Stimulated activated naive B cell treated with anti-CD40 and anti-IgM and Interleukin-4, amounts not matched to agents 10 μg/mL and 1 μg/mL and 100 μg/mL, for 72 hours (primary cell): ENCODE results near the gene AZU1.
"Not testable (repeated sequence)": the region's sequence is repeated elsewhere in the genome, so short reads cannot be mapped to it uniquely, and the experiment has no call there.

Source experiments
- ATAC-seq, 2 donors: fragments of 150-1000 bp; cut with Tn5 transposase; replicated peaks; 2 replicates each; pipeline ENCODE4 v1.10.0; 2021; ENCODE audit warnings: moderate library complexity in 1 of 2
- DNase-seq: peaks from one replicate; pipeline ENCODE4 v3.0.0; 2021
- H3K27ac Mint-ChIP-seq: one replicate; pipeline ENCODE4 v1.8.0; 2022; ENCODE audit warnings: mild to moderate bottlenecking, mixed read lengths
- H3K27me3 Mint-ChIP-seq, 2 donors: one replicate each; pipeline ENCODE4 v1.8.0; 2022; ENCODE audit warnings: mixed read lengths in 2 of 2
- H3K36me3 Mint-ChIP-seq, 2 donors: one replicate each; pipeline ENCODE4 v1.8.0; 2022; ENCODE audit warnings: mixed read lengths in 2 of 2, mild to moderate bottlenecking in 1 of 2
- H3K4me1 Mint-ChIP-seq, 2 donors: one replicate each; pipeline ENCODE4 v1.8.0; 2022; ENCODE audit warnings: mixed read lengths in 2 of 2, mild to moderate bottlenecking in 1 of 2
- H3K4me3 Mint-ChIP-seq, 2 donors: one replicate each; pipeline ENCODE4 v1.8.0; 2022; ENCODE audit warnings: mild to moderate bottlenecking in 2 of 2, mixed read lengths in 2 of 2, moderate library complexity in 1 of 2
- H3K9me3 Mint-ChIP-seq, 2 donors: one replicate each; pipeline ENCODE4 v1.8.0; 2022; ENCODE audit warnings: mixed read lengths in 2 of 2, mild to moderate bottlenecking in 1 of 2

Gene AZU1

GRCh38 chr19:824885-825284, 2.8 kb upstream of the AZU1 start:
- no peak for DNase-seq
- Mint-ChIP-seq H3K4me3 (no peak overlapping the region), H3K4me1 (peaks cover 1 to 4% of the 10 kb centered on the region in 2 donors), H3K36me3 (peaks cover 0 to 3% of the 10 kb centered on the region in 2 donors), H3K27ac (no peak overlapping the region), H3K9me3 (no peaks in the 10 kb centered on the region), H3K27me3 (peaks cover 22 to 49% of the 10 kb centered on the region in 2 donors)
- no peak for ATAC-seq

GRCh38 chr19:825897-826644, 1.6 kb upstream of the AZU1 start:
- DNase-seq (no peak), ATAC-seq (no peak)
- Mint-ChIP-seq H3K27ac (no peak overlapping the region), H3K4me1 (peaks cover 1 to 4% of the 10 kb centered on the region in 2 donors), H3K27me3 (peaks cover 27 to 51% of the 10 kb centered on the region in 2 donors), H3K36me3 (peaks cover 0 to 3% of the 10 kb centered on the region in 2 donors), H3K4me3 (no peak overlapping the region), H3K9me3 (no peaks in the 10 kb centered on the region)

- peaks cover 0 to 3% of the 10 kb centered on the region in 2 donors for H3K36me3 Mint-ChIP-seq
- H3K4me3 Mint-ChIP-seq, result no peak overlapping the region
- no peaks in the 10 kb centered on the region for H3K9me3 Mint-ChIP-seq
- ATAC-seq (no peak), DNase-seq (no peak)
- peaks cover 0 to 4% of the 10 kb centered on the region in 2 donors for H3K4me1 Mint-ChIP-seq
- H3K27ac Mint-ChIP-seq, result no peak overlapping the region
- H3K27me3 Mint-ChIP-seq, result peaks cover 27 to 54% of the 10 kb centered on the region in 2 donors
Observed at GRCh38 chr19:827314-827709, 325 bp upstream of the AZU1 start.

GRCh38 chr19:829129-829758, 1.6 kb downstream of the AZU1 start:
- H3K9me3 Mint-ChIP-seq, result no peaks in the 10 kb centered on the region
- H3K36me3 Mint-ChIP-seq, result no peaks in the 10 kb centered on the region
- H3K4me3 Mint-ChIP-seq, result no peak overlapping the region
- H3K4me1 Mint-ChIP-seq, result peaks cover 0 to 4% of the 10 kb centered on the region in 2 donors
- no peak overlapping the region for H3K27ac Mint-ChIP-seq
- ATAC-seq (peak in 1 of 2 donors; percentile 48), DNase-seq (no peak)
- H3K27me3 Mint-ChIP-seq, result peaks cover 15 to 39% of the 10 kb centered on the region in 2 donors

GRCh38 chr19:831407-832369, 4.1 kb downstream of the AZU1 start:
- no peak overlapping the region for H3K27ac Mint-ChIP-seq
- no peaks in the 10 kb centered on the region for H3K36me3 Mint-ChIP-seq
- H3K27me3 Mint-ChIP-seq, result peaks cover 25 to 44% of the 10 kb centered on the region in 2 donors
- ATAC-seq (no peak), DNase-seq (no peak)
- H3K9me3 Mint-ChIP-seq, result no peaks in the 10 kb centered on the region
- no peak overlapping the region for H3K4me3 Mint-ChIP-seq
- H3K4me1 Mint-ChIP-seq, result peaks cover 0 to 4% of the 10 kb centered on the region in 2 donors

- peak overlapping the region; percentile 62 for H3K27ac Mint-ChIP-seq
- H3K9me3 Mint-ChIP-seq, result no peaks in the 10 kb centered on the region
- ATAC-seq, result no peak
Observed at GRCh38 chr19:834216-834615, 6.6 kb downstream of the AZU1 start.

GRCh38 chr19:835210-835810, 7.7 kb downstream of the AZU1 start:
- H3K9me3 Mint-ChIP-seq, result no peaks in the 10 kb centered on the region
- H3K27ac Mint-ChIP-seq, result no peak overlapping the region
- DNase-seq (no peak), ATAC-seq (no peak)
- no peak overlapping the region for H3K4me3 Mint-ChIP-seq
- H3K27me3 Mint-ChIP-seq, result peaks cover 35 to 36% of the 10 kb centered on the region in 2 donors
- no peaks in the 10 kb centered on the region for H3K36me3 Mint-ChIP-seq
- peaks cover 0 to 3% of the 10 kb centered on the region in 2 donors for H3K4me1 Mint-ChIP-seq

More at GRCh38 chr19:834216-834615, 6.6 kb downstream of the AZU1 start:
- no peak for DNase-seq
- peaks cover 36 to 37% of the 10 kb centered on the region in 2 donors for H3K27me3 Mint-ChIP-seq
- no peak overlapping the region for H3K4me3 Mint-ChIP-seq
- no peaks in the 10 kb centered on the region for H3K36me3 Mint-ChIP-seq
- peaks cover 0 to 4% of the 10 kb centered on the region in 2 donors for H3K4me1 Mint-ChIP-seq

GRCh38 chr19:840519-841206, 13.0 kb downstream of the AZU1 start, which contains the start of gene PRTN3:
TSS of gene PRTN3 (plus strand) at chr19:840999. CDS start at chr19:841009, 10 bp downstream.
- ATAC-seq (no peak), DNase-seq (no peak)
- H3K9me3 Mint-ChIP-seq, result peaks cover 0 to 5% of the 10 kb centered on the region in 2 donors
- H3K27me3 Mint-ChIP-seq, result peaks cover 50% of the 10 kb centered on the region in 2 donors
- H3K36me3 Mint-ChIP-seq, result peaks cover 0 to 8% of the 10 kb centered on the region in 2 donors
- H3K4me3 Mint-ChIP-seq, result no peak within 1 kb of the TSS
- H3K4me1 Mint-ChIP-seq, result peaks cover 11 to 13% of the 10 kb centered on the region in 2 donors
- H3K27ac Mint-ChIP-seq, result no peak within 1 kb of the TSS

GRCh38 chr19:842802-843179, 15.2 kb downstream of the AZU1 start:
- H3K9me3 Mint-ChIP-seq, H3K27ac Mint-ChIP-seq, ATAC-seq, H3K36me3 Mint-ChIP-seq, DNase-seq, H3K4me3 Mint-ChIP-seq: not testable (repeated sequence)
- H3K27me3 Mint-ChIP-seq, result peaks cover 47 to 57% of the 10 kb centered on the region in 2 donors
- peaks cover 12 to 14% of the 10 kb centered on the region in 2 donors for H3K4me1 Mint-ChIP-seq

GRCh38 chr19:843180-843835, 15.7 kb downstream of the AZU1 start:
- ATAC-seq (peak in 1 of 2 donors; percentile 44), DNase-seq (no peak)
- peaks cover 53 to 62% of the 10 kb centered on the region in 2 donors for H3K27me3 Mint-ChIP-seq
- H3K36me3 Mint-ChIP-seq, result peaks cover 0 to 8% of the 10 kb centered on the region in 2 donors
- no peak overlapping the region for H3K4me3 Mint-ChIP-seq
- H3K4me1 Mint-ChIP-seq, result peaks cover 12 to 14% of the 10 kb centered on the region in 2 donors
- H3K9me3 Mint-ChIP-seq, result peaks cover 0 to 5% of the 10 kb centered on the region in 2 donors
- H3K27ac Mint-ChIP-seq, result peak overlapping the region; percentile 25

GRCh38 chr19:843836-844545, 16.4 kb downstream of the AZU1 start:
- no peak for DNase-seq
- peak overlapping the region in 1 of 2 donors; percentile 74 for H3K4me3 Mint-ChIP-seq
- peaks cover 0 to 5% of the 10 kb centered on the region in 2 donors for H3K9me3 Mint-ChIP-seq
- H3K36me3 Mint-ChIP-seq, result peaks cover 0 to 8% of the 10 kb centered on the region in 2 donors
- H3K27me3 Mint-ChIP-seq, result peaks cover 52 to 64% of the 10 kb centered on the region in 2 donors
- H3K27ac Mint-ChIP-seq, result peak overlapping the region; percentile 80
- H3K4me1 Mint-ChIP-seq, result peaks cover 12 to 14% of the 10 kb centered on the region in 2 donors
- ATAC-seq, result no peak

- ATAC-seq (peak in 1 of 2 donors; percentile 20), DNase-seq (no peak)
- Mint-ChIP-seq H3K4me3 (peak overlapping the region in 1 of 2 donors; percentile 74), H3K27ac (peak overlapping the region; percentile 80), H3K4me1 (peaks cover 12 to 13% of the 10 kb centered on the region in 2 donors), H3K36me3 (peaks cover 0 to 8% of the 10 kb centered on the region in 2 donors), H3K9me3 (peaks cover 0 to 5% of the 10 kb centered on the region in 2 donors), H3K27me3 (peaks cover 49 to 64% of the 10 kb centered on the region in 2 donors)
Observed at GRCh38 chr19:844546-844971, 16.9 kb downstream of the AZU1 start.
